Anterior cingulate cortex (tissue), 58 donors: ENCODE measurements around the gene SMG6.
"Not testable (repeated sequence)": the region's sequence is repeated elsewhere in the genome, so short reads cannot be mapped to it uniquely, and the experiment has no call there.

Experiments used
- DNase-seq, 58 donors: peaks; one replicate each; lab custom pipeline; 2025; lab: John Stamatoyannopoulos, UW

Gene SMG6

GRCh38 chr17:2023256-2023655 is 280.3 kb downstream of the SMG6 start:
- DNase-seq = peak in 1 of 58 donors; percentile 74

- peak in 3 of 58 donors; percentile 32 to 50 (median 40) for DNase-seq
These were observed 280.8 kb downstream of the SMG6 start for GRCh38 chr17:2022647-2023240.

GRCh38 chr17:2020721-2021120 is 282.9 kb downstream of the SMG6 start:
- no peak for DNase-seq

- peak in 1 of 58 donors; percentile 33 for DNase-seq
These were observed 283.9 kb downstream of the SMG6 start for GRCh38 chr17:2019723-2020122.

GRCh38 chr17:2018716-2019510 is 284.7 kb downstream of the SMG6 start:
- DNase-seq = peak in 3 of 58 donors; percentile 18 to 52 (median 30)

GRCh38 chr17:2017274-2017941 is 286.2 kb downstream of the SMG6 start:
- DNase-seq = peak in 3 of 58 donors; percentile 17 to 53 (median 36)

GRCh38 chr17:2016494-2016893 is 287.1 kb downstream of the SMG6 start:
- no peak for DNase-seq

- DNase-seq = no peak
These were observed 288.3 kb downstream of the SMG6 start for GRCh38 chr17:2015314-2015713.

GRCh38 chr17:2013994-2014317 is 289.6 kb downstream of the SMG6 start:
- DNase-seq = no peak

- not testable (repeated sequence) for DNase-seq
These were observed 290.2 kb downstream of the SMG6 start for GRCh38 chr17:2013220-2013993.

GRCh38 chr17:2012499-2012898 is 291.1 kb downstream of the SMG6 start:
- no peak for DNase-seq

GRCh38 chr17:2011411-2012371 is 291.9 kb downstream of the SMG6 start:
- DNase-seq = no peak
